GM12872 (cell line): Measurements from ENCODE around the gene ZBTB25.
A peak's percentile ranks its signal among the peaks of the same experiment; 100 is the strongest.

ENCODE experiments used
- TF ChIP-seq, protein P1 (sequence below): IDR thresholded peaks from 3 replicates; pipeline ENCODE4 v1.5.1; 2011; ENCODE audit warnings: low read depth, mild to moderate bottlenecking, low read length, moderate library complexity; ENCODE audit not compliant: insufficient read depth

Gene ZBTB25

DNA sequence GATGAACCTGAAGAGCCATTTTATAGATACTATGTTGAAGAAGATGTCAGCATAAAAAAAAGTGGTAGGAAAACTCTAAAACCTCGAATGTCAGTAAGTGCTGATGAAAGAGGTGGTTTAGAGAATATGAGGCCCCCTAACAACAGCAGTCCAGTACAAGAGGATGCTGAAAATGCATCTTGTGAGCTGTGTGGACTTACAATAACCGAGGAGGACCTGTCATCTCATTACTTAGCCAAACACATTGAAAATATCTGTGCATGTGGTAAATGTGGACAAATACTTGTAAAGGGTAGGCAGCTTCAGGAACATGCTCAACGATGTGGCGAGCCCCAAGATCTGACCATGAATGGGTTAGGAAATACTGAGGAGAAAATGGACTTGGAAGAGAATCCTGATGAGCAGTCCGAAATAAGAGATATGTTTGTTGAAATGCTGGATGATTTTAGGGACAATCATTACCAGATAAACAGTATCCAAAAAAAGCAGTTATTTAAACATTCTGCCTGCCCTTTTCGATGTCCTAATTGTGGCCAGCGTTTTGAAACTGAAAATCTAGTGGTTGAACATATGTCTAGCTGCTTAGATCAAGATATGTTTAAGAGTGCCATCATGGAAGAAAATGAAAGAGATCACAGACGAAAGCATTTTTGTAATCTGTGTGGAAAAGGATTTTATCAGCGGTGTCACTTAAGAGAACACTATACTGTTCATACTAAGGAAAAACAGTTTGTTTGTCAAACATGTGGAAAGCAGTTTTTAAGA, 19.1 kb upstream of the ZBTB25 start:
- TF ChIP-seq, protein P1, sequence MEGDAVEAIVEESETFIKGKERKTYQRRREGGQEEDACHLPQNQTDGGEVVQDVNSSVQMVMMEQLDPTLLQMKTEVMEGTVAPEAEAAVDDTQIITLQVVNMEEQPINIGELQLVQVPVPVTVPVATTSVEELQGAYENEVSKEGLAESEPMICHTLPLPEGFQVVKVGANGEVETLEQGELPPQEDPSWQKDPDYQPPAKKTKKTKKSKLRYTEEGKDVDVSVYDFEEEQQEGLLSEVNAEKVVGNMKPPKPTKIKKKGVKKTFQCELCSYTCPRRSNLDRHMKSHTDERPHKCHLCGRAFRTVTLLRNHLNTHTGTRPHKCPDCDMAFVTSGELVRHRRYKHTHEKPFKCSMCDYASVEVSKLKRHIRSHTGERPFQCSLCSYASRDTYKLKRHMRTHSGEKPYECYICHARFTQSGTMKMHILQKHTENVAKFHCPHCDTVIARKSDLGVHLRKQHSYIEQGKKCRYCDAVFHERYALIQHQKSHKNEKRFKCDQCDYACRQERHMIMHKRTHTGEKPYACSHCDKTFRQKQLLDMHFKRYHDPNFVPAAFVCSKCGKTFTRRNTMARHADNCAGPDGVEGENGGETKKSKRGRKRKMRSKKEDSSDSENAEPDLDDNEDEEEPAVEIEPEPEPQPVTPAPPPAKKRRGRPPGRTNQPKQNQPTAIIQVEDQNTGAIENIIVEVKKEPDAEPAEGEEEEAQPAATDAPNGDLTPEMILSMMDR = no peak

DNA sequence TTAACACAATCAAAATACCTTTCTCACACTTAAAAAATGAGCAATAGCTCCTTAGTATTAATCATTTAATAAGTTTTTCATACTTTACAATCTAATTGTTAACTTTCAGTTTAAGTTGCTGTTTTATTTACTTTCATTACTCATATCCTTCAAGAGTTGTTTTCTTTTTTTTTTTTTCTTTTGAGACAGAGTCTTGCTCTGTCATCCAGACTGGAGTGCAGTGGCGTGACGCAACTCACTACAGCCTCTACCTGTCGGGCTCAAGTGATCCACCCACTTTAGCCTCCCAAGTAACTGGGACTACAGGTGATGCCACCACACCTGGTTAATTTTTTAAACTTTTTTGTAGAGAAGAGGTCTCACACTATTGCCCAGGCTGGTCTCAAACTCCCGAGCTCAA, 17.1 kb upstream of the ZBTB25 start:
- TF ChIP-seq, protein P1 = no peak

DNA sequence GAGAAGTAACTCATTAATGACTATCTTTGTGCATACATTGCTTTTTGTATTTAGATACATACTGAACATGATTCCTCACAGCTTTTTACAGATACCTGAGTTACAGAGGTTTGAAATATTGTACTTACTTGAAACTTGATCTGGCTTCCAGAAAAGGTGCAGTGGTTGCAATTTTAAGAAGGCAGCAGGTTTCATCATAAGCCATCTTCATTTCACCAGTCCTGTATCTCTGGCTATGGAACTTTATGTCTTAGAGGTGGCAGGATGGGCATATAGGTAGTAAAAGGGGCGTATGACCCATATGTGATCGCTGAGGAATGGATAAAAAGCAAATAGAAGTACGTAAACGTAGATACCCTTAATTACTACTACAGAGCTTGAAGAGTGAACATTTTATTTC, 14.6 kb upstream of the ZBTB25 start:
- TF ChIP-seq, protein P1 = no peak

DNA sequence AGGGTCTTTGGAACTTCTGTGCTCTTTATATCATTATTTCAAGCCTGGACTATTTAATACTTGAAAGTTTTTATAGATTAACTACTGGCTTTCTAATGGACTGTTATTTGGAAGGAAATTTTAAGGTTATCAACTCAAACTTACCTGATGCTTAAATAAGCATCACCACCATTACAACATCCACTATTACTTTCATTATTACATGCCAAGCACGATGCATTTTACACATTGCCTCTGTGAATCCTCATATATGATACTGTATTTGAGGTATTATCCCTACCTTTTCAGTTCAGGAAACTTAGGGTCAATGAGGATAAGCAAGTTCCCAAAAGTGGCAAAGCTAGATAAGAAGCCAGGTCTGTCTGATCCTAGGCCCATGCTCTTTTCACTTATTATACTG, 13.3 kb upstream of the ZBTB25 start:
- TF ChIP-seq, protein P1 = no peak

DNA sequence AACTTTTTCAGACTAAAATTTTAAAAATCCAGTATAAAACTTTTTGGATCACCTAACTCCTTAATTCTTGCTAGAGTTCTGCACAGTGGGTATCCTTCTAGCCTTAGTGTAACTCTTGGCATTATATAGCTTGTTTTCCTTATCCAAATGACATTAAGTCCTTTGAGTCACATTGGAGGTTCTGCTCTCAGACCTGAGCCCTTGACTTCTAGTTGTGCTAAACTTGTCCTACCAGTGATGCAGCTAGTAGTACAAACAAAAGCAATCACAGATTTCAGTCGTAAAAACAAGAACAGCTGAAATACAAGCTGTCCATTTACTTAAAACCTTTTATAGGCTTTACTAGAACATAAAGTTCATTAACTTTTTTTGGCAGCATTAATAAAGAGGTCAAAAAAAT, 11.4 kb upstream of the ZBTB25 start:
- TF ChIP-seq, protein P1 = no peak

DNA sequence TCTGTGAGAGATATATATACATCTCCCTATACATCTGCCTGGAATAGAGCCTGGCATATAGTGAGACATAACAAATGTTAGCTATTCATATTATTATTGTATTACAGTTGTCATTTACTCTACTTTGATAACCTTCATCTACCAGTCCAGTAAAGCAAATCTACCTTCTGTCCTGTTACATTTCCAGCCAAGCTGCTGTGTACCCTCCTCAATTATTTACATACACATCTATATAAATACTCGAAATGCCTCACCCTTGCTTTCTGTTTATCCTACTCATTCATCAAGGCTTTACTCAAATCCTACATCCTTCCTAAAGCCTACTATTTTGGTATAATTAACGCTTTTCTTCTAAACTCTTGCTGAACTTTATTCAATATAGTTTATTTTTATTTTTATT, 9.6 kb upstream of the ZBTB25 start:
- TF ChIP-seq, protein P1 = no peak

DNA sequence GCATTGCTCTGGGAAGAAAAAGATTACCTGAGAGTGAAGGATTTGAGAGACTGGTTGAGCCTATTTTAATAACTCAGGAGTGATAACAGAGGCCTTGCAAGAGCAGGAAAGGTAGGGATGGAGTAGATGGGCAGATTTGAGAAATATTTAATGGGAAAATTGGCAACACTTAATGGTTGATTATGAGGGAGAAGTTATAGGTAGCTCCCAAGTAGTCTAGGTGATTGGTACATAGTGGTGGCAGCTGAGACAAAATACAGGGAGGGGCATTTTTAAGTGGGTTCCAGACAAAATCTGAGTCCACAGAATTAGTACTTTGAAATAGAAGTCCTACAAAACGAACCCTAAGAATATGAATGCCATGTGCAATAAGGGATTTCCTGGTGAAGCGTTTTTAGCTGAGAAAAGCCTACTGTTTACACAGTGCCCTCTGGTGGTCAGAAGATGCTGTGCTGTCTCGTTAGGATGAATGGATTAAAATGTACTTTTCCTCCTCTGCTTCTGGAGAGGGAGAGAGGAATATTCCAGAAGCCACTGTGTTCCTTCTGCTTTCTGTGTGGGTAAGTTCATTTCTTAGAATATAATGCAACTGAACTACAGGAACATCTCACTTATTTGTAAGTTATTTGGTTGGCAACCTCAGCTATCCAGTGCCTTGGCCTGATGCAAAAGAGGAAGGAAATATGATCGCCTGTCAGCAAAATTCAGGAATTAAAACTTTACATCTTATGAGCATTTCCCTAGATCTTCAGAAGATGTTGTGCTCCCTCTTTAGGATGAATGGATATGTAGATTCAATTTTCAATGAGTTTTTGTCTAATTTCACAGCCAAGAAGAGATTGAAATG, 7.4 kb upstream of the ZBTB25 start:
- TF ChIP-seq, protein P1 = peak; percentile 92
